GM18870 (cell line): ENCODE results near the gene ABLIM1.

Experiments
- ATAC-seq: cut with Tn5 transposase; IDR thresholded peaks from one replicate; pipeline ENCODE4 v1.9.1; 2021; ENCODE audit warnings: moderate library complexity; ENCODE audit not compliant: unreplicated experiment

Gene ABLIM1

DNA sequence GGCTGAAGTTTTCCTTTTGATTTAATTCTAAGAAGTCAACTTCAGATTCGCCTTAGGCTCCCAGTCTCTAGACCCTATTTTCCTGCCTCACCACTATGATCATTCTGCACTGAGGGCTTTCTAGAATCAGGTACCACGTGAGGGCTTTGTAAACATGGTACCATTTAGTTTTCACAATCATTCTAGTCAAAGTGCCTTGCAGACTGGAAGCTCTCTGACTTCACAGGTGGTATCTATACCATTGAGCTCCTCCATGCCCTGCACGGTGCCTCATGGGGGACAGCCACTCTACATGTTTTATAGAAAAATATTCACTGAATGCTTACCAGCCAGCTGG is 106.5 kb downstream of the ABLIM1 start:
- ATAC-seq, result no peak

DNA sequence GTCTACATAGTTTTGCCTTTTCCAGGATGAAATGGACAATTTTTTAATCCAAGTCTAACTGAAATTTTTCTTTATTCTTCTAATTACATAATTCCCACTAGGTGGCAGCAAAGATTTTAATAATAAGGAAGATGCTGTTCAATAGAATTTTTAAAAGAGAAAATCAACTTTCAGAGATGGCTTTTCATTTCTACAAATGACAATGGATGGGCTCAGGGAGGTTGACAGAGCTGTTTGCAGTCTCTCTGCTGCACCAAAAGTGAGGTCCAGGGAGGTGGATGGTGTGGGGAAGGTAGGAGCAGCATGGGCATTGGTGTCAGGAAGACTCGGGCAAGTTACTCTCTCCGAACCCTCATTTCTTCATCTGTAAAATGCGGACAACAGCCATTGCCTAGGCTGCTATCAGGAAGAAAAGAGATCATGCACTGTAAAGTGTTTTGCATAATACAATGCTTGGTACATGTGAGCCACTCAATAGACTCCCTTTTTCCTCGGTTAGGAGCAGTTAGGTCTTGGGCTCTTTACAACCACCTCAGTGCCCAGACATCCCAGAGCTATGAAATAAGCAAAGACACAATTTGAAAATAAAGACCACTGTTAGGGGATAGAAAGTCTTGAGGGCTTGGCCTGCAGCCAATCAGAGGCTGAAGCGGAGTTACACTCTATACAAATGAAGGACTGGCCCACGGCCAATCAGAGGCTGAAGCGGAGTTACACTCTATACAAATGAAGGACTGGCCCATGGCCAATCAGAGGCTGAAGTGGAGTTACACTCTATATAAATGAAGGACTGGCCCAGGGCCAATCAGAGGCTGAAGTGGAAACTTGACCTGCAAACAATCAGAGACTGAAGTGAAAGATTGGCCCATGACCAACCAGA is 107.1 kb downstream of the ABLIM1 start:
- no peak for ATAC-seq

DNA sequence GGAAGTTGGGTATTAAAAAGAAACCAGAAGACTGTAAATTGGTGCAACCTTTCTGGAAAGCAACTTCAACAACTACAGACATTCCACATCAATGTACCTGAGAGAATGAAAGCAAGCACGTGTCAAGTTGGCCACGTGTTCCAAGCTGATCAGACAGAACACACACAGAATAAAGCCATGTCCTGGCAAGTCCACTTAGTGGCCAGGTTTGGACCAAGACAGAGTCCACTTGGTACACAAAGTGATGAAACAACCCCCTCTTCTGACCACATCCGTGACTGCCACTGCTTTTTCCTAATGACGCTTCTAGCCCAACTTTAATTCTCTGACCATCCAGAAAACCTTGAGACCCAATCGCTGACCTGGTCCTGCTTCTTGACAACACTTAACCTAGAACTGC is 109.4 kb downstream of the ABLIM1 start:
- no peak for ATAC-seq

DNA sequence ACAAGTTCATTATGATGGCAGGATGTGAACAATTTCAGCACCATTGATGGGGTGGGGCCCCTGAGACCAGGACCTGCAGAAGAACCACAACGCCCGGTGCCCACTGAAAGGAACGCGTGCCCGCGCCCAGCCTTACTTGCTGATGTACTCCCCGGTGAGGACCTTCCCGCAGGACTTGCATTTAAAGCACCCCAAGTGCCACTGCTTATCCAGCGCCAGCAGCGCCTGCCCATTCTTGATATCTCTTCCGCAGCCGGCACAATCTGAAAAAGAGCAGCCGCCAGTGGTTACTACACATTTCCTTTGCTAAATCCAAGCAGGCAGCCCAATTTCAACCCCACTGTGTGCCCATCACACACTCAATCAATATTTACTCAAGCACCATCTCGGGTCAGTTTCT is 110.6 kb downstream of the ABLIM1 start:
- no peak for ATAC-seq

DNA sequence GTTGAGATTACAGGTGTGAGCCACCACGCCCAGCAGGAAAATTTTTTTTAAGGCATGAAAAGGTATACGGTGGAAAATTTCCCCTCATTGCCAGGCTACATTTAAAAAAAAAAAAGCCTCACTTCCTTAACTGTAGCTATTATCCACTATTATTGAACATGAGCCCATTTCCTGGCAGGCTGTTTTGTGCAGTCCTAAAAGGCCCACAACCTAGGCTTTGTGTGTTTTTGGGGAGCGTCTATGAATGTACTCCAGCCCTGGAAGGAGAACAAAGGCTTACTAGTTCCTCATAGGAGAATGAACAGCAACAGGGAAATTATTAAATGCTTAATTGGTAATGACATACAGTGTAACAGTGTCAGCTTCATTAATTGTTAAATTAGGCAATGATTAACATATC is 111.0 kb downstream of the ABLIM1 start:
- no peak for ATAC-seq

DNA sequence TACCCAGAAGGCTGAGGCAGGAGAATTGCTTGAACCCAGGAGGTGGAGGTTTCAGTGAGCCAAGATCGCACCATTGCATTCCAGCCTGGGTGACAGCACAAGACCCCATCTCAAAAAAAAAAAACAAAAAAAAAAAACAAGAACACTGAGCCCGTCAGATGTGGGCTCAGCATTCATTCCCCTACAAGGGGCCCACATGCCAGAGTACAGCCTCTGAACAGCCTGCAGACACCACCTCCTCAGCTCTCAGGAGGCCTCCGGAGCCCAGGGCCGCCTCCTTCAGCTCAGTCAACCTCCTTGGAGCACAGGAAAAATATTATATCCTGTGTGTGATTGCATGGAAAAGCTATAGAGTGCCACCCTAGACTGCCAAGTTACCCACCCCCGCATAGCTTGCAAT is 112.3 kb downstream of the ABLIM1 start:
- ATAC-seq, result no peak

DNA sequence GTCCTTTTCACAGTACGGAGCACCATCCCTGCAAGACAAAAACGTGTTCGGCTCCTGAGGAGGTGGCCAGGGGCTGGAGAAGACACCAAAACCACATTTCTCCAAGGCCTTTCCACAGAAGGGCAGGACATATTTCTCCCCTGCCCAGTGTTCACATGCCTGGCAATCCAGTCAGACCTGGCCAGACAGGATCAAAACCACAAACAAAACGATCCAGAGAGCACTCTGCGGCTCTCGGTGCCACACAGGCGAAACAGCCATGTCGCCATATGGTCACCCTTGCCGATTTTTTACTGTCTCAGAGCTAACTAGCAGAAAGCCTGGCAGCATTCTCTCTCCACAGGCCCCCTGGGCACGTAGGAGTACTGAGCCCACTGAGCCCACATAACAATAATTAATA is 113.0 kb downstream of the ABLIM1 start:
- no peak for ATAC-seq

DNA sequence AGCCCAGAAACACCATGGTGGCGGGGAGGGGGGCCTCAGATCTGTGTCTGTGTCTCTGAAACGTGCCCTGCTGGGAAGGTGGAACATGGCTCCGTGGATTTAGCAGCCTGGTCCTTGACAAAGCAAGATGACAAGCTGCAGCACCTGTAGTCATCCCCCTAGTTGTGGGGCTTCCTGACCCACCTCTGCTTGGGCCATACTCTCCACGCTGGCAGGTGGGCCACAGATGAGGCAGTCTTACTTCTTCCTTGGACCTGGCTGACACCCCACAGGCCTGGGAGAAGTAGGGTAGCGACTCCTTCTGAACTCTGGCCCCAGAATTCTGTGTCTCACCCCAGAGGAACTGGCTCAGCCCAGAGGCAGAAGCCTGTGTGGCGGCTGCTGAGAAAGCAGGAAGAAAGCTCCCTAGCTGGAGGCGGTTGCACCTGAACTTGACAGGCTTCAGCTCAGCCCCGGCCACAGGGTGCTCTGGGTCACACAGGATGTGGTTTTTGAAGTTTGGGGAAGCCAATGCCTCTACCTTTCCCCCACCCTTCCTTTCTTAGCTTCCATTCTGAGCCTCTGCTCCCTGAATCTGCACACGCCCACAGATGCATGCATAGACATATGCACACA is 113.9 kb downstream of the ABLIM1 start:
- ATAC-seq, result peak; percentile 91

DNA sequence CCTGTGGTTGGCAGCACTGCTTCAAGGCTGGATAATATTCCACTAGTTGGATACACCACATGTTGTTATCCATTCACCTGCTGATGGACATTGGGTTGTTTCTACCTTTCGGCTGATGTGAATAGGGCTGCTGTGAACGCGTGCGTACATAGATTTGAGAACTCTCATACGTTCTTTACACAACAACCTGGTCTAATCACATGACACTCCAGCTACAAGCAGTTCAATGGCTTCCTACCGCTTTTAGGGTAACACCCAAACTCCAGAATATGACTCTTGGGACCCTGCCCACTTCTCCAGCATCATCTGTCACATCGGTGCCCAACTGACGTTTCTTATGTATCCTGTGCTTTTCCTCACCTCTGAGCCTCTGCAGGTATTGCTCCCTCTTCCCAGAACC is 114.6 kb downstream of the ABLIM1 start:
- no peak for ATAC-seq

DNA sequence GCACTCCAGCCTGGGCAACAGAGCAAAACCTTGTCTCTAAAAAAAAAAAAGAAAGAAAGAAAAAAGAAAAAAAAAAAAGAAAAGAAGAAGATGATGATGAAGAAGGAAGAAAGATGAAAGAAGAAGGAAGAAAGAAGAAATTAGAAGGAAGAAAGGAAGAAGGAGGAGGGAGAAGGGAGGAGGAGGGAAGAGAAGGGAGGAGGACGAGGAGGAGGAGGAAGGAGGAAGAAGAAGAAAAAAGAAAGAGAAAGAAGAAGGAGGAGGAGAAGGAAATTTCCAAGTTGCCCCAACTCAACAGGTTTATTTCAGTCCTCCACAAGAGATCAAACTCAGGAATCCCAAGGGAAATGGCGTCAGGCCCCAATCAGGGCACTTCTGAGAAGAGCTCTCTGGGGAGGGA is 115.7 kb downstream of the ABLIM1 start:
- no peak for ATAC-seq

DNA sequence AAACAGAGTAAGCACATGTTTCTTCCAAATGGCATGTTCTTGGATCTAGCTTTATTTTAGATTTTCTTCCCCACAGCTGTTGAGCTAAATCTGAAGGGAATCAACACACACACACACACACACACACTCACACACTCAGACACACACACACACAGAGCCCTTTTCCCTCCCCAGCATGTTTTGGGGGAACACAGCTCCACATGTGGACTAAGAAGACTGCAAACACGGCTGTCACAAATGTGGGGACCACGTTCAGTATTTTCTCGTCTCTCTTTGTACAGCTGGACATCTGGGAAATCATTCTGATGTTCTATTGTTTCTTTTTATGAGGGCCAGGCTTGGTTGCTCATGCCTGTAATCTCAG is 116.3 kb downstream of the ABLIM1 start:
- no peak for ATAC-seq

DNA sequence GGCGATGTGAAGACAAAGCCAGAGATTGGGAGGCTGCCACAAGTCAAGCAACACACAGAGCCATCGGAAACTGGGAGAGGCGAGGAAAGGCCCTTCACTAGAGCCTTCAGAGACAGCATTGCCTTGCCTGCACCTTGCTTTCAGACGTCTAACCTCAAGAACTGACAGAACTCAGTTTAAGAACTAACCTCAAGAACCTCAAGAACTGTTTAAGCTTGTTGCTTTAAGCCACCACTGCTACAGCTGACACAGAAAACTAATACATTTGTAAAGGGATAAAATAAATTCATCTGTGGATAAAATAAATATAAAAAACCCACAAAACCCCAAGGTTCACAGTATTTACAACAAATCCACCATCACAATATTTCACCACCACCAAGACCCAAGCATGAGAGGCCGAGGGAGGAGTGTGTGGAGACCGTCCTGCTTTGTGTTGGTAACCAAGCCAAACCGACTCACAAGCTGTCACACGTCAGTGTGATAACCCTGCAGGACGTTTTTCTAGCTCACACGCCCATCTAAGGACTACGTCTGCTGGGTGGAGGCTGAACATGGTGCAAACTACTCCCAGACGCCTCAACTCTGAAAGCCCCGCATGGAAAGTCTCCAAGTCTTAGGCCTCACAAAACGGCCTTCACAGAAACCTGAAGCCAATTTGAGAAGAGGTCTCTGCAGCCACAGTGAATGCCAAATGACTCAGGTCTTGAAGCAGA is 116.8 kb downstream of the ABLIM1 start:
- peak; percentile 47 for ATAC-seq

DNA sequence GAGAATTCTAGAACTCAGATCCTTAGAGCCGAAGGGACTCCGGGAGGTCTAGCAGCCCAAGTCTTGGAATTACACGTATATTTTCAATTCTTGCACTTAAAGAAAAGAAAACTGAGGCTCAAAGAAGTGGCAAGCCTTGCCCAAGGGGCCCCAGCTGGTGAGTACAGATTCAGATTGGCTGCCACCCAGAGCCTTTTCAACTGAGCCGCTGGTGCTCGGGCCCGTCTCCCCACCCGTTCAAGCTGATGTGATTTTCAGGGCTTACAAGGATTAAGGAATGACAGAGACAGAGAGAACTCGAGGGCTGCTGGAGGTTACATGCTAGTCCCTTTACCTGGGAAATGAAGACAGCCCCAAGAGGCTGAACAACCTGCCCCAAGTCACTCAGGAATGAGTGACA is 117.8 kb downstream of the ABLIM1 start:
- no peak for ATAC-seq

DNA sequence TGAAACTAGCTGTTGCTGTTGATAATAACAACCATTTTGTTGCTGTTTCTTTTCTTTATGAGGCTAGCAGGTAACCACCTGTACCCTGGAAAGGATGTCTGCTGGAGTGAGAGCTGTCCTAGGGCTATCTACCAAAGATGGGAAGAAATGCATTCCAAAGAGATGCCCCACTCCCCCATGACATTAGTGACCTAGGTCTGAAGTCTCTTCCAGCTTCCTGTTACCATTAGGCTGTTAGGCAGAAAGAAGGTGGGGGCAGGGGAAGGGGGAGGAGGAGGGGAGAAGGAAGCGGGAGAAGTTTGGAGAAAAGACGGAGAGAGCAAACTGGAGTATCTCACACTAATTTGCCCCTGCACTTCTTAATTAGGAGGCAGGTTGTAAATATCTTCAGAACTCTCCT is 118.5 kb downstream of the ABLIM1 start:
- no peak for ATAC-seq

DNA sequence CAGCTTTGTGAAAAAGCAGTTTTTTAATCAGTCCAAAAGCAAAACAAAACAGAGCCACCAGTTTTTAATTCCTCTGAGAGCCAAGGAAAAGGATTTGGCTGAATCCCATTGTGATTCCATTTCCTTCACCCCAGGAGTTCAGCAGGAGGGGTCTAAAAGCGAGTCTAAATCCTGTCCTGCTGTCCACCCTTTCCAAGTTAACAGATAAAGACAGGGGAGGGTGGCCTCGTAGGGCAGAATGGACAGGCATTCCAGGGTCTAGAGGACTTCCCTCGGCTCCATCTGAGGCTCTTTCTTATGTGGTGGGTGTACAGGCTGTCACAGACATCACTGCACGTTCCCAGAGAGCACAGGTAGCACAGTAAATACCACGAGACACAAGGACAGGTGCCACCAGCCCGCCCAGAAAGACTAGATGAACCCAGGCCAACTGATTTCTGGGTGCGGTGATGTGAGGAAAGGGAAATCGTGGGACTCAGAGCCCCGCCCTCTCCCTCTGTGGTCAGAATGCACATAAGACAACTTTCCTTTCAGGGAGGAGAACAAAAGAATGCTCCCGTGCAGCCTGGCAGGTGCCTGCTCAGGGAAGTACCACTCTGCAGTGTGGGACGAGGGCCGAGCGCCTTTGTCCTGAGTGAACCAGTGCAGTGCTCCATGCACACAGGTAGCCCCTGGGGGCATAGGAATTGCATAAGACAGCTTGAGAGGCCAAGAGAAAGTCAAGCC is 119.7 kb downstream of the ABLIM1 start:
- no peak for ATAC-seq

DNA sequence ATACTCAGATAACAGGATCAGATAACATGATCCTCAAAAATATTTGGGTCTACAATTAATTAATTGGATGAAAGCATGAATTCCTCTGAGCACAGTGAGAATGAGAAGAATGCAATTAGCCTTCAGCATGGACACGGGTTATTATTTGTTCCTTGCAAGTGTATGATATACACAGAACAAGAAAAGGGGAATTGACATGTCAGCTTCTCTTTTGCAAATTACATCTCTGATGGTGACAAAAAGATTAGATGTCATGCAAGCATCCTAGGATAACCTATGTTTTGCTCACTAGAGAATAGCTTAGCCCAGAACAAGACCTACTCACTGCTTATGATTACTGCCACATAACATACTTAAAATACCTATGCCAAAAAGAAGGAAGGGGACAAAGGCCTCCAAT is 120.3 kb downstream of the ABLIM1 start:
- ATAC-seq, result no peak

DNA sequence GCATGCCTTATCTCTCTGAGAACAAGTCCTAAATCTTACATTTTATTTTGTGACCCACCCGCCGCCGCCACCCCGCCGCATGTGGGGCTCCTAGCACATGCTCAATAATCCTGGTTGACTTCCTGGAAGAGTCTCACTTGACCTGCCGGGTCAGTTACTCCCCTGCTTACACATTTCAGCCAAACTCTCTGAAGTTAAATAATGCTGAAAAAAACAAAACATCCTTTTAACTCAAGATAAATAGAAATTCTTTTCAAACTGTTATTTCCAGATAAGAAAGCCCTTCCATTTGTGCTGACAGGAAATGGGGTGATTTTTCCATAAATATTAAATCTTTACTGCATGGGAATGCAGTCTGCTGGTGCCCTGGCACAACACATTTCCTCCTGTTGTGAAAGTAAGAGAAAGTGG is 123.5 kb downstream of the ABLIM1 start:
- ATAC-seq, result no peak

DNA sequence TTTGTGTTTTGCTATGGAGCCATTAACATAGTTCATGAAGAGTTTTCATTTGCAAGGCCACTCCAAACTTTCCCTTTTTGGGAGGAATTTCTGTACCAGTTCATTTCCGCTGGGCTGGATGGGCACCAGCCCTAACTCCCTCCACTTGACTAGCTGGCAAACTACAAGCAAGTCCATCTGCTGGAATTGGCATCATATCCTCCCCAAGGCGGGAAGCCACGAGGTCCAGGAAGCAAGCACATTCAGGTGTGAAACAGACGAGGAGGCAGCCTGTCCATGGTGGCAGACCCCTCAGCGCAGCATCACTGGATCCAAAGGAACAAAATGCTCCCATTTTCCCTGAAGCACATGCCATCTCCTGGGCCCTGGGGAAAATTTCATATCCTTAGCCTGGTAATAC is 125.8 kb downstream of the ABLIM1 start:
- no peak for ATAC-seq

DNA sequence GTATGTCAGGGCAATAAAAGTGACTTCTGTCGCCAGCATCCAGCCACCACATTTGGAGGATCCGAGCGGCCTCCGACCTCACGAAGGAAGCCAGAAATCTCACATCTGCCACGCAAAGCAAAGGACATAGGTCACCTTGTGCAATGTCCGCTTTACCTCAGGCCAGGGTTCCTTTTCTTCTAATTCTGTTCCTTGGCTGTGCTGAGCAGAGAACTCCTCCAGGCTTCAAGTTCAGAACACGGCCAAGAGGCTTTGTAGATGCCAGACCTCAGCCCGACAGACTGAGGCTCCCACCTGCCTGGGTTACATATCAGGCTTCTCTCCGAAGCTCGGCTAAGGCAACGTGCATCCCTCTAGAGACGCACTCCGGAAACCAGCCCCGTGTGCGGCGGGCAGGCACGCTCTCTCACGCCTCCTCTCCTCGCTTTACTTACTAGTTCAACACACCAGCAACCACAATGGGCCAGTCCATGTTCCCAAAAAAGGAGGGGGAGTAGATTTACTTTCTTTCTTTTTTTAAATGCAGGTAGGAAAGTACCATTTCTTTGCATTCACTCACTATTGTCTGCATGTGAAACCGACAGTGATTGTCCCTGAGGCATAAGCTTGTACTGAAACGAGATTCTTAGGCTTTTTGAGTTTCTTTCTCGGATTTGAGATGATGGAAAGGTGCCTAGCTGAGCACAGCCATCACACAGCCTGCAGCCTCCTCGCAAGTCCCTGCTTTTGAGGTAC is 131.4 kb downstream of the ABLIM1 start:
- ATAC-seq, result peak; percentile 95

DNA sequence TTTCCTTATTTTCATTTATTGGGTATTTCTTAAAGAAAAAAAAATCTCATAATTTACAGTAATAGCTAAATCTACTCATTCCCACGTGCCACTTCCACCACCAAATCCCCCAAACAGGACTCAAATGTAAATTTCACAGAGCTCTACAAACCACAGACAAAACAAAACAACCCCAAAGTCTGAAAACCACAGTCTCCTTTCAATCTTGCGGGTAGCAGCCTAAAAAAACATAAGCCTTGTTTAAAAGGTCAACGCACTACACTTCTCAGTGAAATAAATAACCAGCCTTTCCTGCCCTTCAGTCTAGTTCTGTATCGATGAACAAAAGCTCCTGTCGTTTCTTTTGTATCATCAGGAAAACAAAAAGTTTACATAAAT is 132.0 kb downstream of the ABLIM1 start:
- ATAC-seq, result peak; percentile 35

DNA sequence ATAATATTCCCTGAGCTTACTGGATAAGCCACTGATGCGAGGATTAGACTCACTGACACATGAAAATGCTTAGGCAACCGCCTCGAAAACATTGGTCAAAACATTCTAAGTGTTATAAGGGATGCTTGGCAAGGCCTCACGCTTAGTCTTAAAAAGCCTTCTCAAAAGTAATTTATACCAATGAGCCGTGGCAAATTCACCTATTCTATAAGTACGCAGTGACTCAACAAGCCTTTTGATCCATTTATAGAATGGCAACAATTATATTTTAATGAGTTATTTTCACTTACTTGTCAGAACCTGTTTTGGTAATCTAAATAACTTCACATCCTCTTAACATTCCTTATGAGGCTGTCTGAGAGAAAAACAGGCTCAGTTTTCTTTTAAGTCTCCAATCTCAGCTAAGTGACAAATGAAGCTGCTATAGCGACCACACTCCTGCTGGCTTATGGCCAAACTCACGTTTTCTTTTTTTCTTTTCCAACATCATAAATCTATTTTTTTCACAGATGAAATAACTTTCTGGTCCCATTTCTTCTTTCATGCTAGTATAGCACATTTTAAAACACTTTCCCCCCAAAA is 132.6 kb downstream of the ABLIM1 start:
- ATAC-seq, result no peak
